Measurements from ENCODE around the gene F5. TPM values are rescaled to one million over a fixed set of nuclear protein-coding genes. Genes with fewer than 3 reads are reported as not detected.

The F5 gene
- polyA plus RNA-seq, 3 donors: 6.5 to 14.5 (median 7.1) TPM

- H3K9me3 Mint-ChIP-seq: peaks cover 0 to 3% (median 0%) of the 10 kb centered on the region in 7 donors
- H3K27ac Mint-ChIP-seq: no peak overlapping the region
- H3K9ac ChIP-seq (ENCODE audit: insufficient read depth, low read length, poor library complexity, severe bottlenecking): no peak overlapping the region
- H2AFZ ChIP-seq (ENCODE audit: insufficient read depth, low read depth, low read length, poor library complexity, severe bottlenecking): no peak overlapping the region
- H3K27me3 ChIP-seq (ENCODE audit: control insufficient read depth in 2 of 2, insufficient read depth in 2 of 2, low read length in 2 of 2): no peaks in the 10 kb centered on the region
- no peak overlapping the region for H3K4me3 Mint-ChIP-seq
- peaks cover 84 to 91% of the 10 kb centered on the region in 2 donors for H3K36me3 Mint-ChIP-seq
- WGBS (ENCODE audit: insufficient coverage): 100% methylated on average over 2 of the region's 5 CpGs
- no peaks in the 10 kb centered on the region for H4K20me1 ChIP-seq (ENCODE audit: insufficient read depth, low read length)
- no peak overlapping the region for H3K4me2 ChIP-seq (replicated peaks; ENCODE audit: extremely low read depth, low read length, poor library complexity, severe bottlenecking)
- H3K4me3 ChIP-seq (replicated peaks in 1 of 3; ENCODE audit: low read depth in 2 of 3, low read length in 3 of 3): no peak overlapping the region
- H3K27me3 Mint-ChIP-seq (ENCODE audit: low read depth in 3 of 3): peaks cover 0 to 1% (median 0%) of the 10 kb centered on the region in 3 donors
- no peaks in the 10 kb centered on the region for H3K9me3 ChIP-seq (replicated peaks in 1 of 2; ENCODE audit: control insufficient read depth in 1 of 2, insufficient read depth in 1 of 2, low read length in 2 of 2)
- H3K4me1 Mint-ChIP-seq: peaks cover 8% of the 10 kb centered on the region
- TF ChIP-seq CTCF (IDR thresholded peaks at IDR 0.05): no peak
- H3K4me1 ChIP-seq (ENCODE audit: control insufficient read depth in 1 of 2, insufficient read depth in 2 of 2, low read length in 2 of 2): no peaks in the 10 kb centered on the region
- no peak for DNase-seq
- no peak overlapping the region for H3K27ac ChIP-seq (ENCODE audit: low read depth in 1 of 2, low read length in 2 of 2)
- intact Hi-C loops (cut with micrococcal nuclease): loop anchor here in 1 of 2 donors (10.0 kb wide), 1 partner anchor 258 kb away; no protein-coding TSS in a partner anchor
- no peaks in the 10 kb centered on the region for H3K79me2 ChIP-seq (ENCODE audit: insufficient read depth, low read length)
- peaks cover 68 to 93% of the 10 kb centered on the region in 2 donors for H3K36me3 ChIP-seq (replicated peaks in 1 of 2; ENCODE audit: control insufficient read depth in 1 of 2, insufficient read depth in 2 of 2, low read length in 2 of 2)
Observed at GRCh38 chr1:169557131-169557530, 29.1 kb downstream of the F5 start.

GRCh38 chr1:169550294-169550693 lies 36.0 kb downstream of the F5 start:
- H3K79me2 ChIP-seq (ENCODE audit: insufficient read depth, low read length): no peaks in the 10 kb centered on the region
- no peaks in the 10 kb centered on the region for H3K9me3 ChIP-seq (replicated peaks in 1 of 2; ENCODE audit: control insufficient read depth in 1 of 2, insufficient read depth in 1 of 2, low read length in 2 of 2)
- H3K36me3 ChIP-seq (replicated peaks in 1 of 2; ENCODE audit: control insufficient read depth in 1 of 2, insufficient read depth in 2 of 2, low read length in 2 of 2): peaks cover 58 to 96% of the 10 kb centered on the region in 2 donors
- H3K27ac Mint-ChIP-seq: no peak overlapping the region
- H3K4me1 ChIP-seq (ENCODE audit: control insufficient read depth in 1 of 2, insufficient read depth in 2 of 2, low read length in 2 of 2): no peaks in the 10 kb centered on the region
- H2AFZ ChIP-seq (ENCODE audit: insufficient read depth, low read depth, low read length, poor library complexity, severe bottlenecking): no peak overlapping the region
- peak; percentile 52 for TF ChIP-seq CTCF (IDR thresholded peaks at IDR 0.05)
- DNase-seq: peak in 2 of 3 donors; percentile 8 to 34
- no CpG with 5 or more reads among the region's 4 CpGs for WGBS (ENCODE audit: insufficient coverage)
- H3K4me1 Mint-ChIP-seq: no peaks in the 10 kb centered on the region
- no peak overlapping the region for H3K9ac ChIP-seq (ENCODE audit: insufficient read depth, low read length, poor library complexity, severe bottlenecking)
- no peak overlapping the region for H3K4me3 ChIP-seq (replicated peaks in 1 of 3; ENCODE audit: low read depth in 2 of 3, low read length in 3 of 3)
- H3K27me3 Mint-ChIP-seq (ENCODE audit: low read depth in 3 of 3): peaks cover 0 to 1% (median 0%) of the 10 kb centered on the region in 3 donors
- no peak overlapping the region for H3K27ac ChIP-seq (ENCODE audit: low read depth in 1 of 2, low read length in 2 of 2)
- H3K27me3 ChIP-seq (ENCODE audit: control insufficient read depth in 2 of 2, insufficient read depth in 2 of 2, low read length in 2 of 2): no peaks in the 10 kb centered on the region
- intact Hi-C loops (cut with micrococcal nuclease): loop anchor here (5.0 to 10.0 kb wide), 2 partner anchors 257 to 265 kb away; no protein-coding TSS in a partner anchor
- H3K4me3 Mint-ChIP-seq: no peak overlapping the region
- H4K20me1 ChIP-seq (ENCODE audit: insufficient read depth, low read length): no peaks in the 10 kb centered on the region
- peaks cover 88 to 92% of the 10 kb centered on the region in 2 donors for H3K36me3 Mint-ChIP-seq
- peaks cover 0 to 3% (median 0%) of the 10 kb centered on the region in 7 donors for H3K9me3 Mint-ChIP-seq
- H3K4me2 ChIP-seq (replicated peaks; ENCODE audit: extremely low read depth, low read length, poor library complexity, severe bottlenecking): no peak overlapping the region

All from CD14-positive monocyte (primary cell).